Suppressor macrophage treated with lipopolysaccharide for 1 hour (primary cell): Measurements from ENCODE around the gene JDP2.

Experiments
- DNase-seq, 3 donors: peaks; one replicate each; pipeline ENCODE4 v3.0.0-alpha.2; 2020 to 2022

The JDP2 gene

GRCh38 chr14:75491376-75491978, 63.7 kb downstream of the JDP2 start:
- no peak for DNase-seq

GRCh38 chr14:75492832-75493591, 65.2 kb downstream of the JDP2 start:
- DNase-seq: no peak

GRCh38 chr14:75493592-75494087, 65.8 kb downstream of the JDP2 start:
- no peak for DNase-seq

GRCh38 chr14:75494896-75495295, 67.1 kb downstream of the JDP2 start:
- peak; percentile 59 to 78 (median 62) for DNase-seq

GRCh38 chr14:75495399-75495798, 67.6 kb downstream of the JDP2 start:
- no peak for DNase-seq

- DNase-seq: peak in 2 of 3 donors; percentile 25 to 43
Measured at GRCh38 chr14:75495882-75496281, 68.1 kb downstream of the JDP2 start.

GRCh38 chr14:75496755-75497154, 68.9 kb downstream of the JDP2 start:
- DNase-seq: peak in 1 of 3 donors; percentile 29

- peak; percentile 86 to 89 (median 86) for DNase-seq
Measured at GRCh38 chr14:75497191-75497590, 69.4 kb downstream of the JDP2 start.

- DNase-seq: no peak
Measured at GRCh38 chr14:75497701-75498100, 69.9 kb downstream of the JDP2 start.

- no peak for DNase-seq
Measured at GRCh38 chr14:75499084-75499875, 71.5 kb downstream of the JDP2 start.

GRCh38 chr14:75501080-75501479, 73.3 kb downstream of the JDP2 start:
- no peak for DNase-seq

- DNase-seq: no peak
Measured at GRCh38 chr14:75504411-75504810, 76.6 kb downstream of the JDP2 start.

- no peak for DNase-seq
Measured at GRCh38 chr14:75506930-75507329, 79.1 kb downstream of the JDP2 start.

- DNase-seq: peak in 1 of 3 donors; percentile 34
Measured at GRCh38 chr14:75510547-75510946, 82.7 kb downstream of the JDP2 start.

- no peak for DNase-seq
Measured at GRCh38 chr14:75511201-75511600, 83.4 kb downstream of the JDP2 start.

GRCh38 chr14:75513911-75514672, 86.3 kb downstream of the JDP2 start:
- DNase-seq: no peak

- peak; percentile 78 to 91 (median 86) for DNase-seq
Measured at GRCh38 chr14:75514673-75515628, 87.1 kb downstream of the JDP2 start.

- DNase-seq: peak in 2 of 3 donors; percentile 49 to 54
Measured at GRCh38 chr14:75515629-75515996, 87.8 kb downstream of the JDP2 start.

- peak; percentile 59 to 72 (median 64) for DNase-seq
Measured at GRCh38 chr14:75518625-75519024, 90.8 kb downstream of the JDP2 start.

GRCh38 chr14:75519394-75519793, 91.6 kb downstream of the JDP2 start:
- DNase-seq: no peak
